Measurements from ENCODE around the gene PRKG2. TPM values are rescaled to one million over a fixed set of nuclear protein-coding genes. Genes with fewer than 3 reads are reported as not detected.

Gene PRKG2
- total RNA-seq, 1 donor from 2014 or later: 11.9 TPM

- no peaks in the 10 kb centered on the region for H3K36me3 Mint-ChIP-seq
- H3K4me3 Mint-ChIP-seq: no peak overlapping the region
- no peak for TF ChIP-seq CTCF (conservative IDR thresholded peaks at IDR 0.05)
- no peaks in the 10 kb centered on the region for H3K27me3 Mint-ChIP-seq
- H3K27ac Mint-ChIP-seq: no peak overlapping the region
- no peak for DNase-seq (ENCODE audit: extremely low spot score, unreplicated experiment)
- no peaks in the 10 kb centered on the region for H3K4me1 Mint-ChIP-seq (ENCODE audit: unreplicated experiment)
- no peaks in the 10 kb centered on the region for H3K9me3 Mint-ChIP-seq
Observed at GRCh38 chr4:81113024-81113423, 102.0 kb downstream of the PRKG2 start.

DNA sequence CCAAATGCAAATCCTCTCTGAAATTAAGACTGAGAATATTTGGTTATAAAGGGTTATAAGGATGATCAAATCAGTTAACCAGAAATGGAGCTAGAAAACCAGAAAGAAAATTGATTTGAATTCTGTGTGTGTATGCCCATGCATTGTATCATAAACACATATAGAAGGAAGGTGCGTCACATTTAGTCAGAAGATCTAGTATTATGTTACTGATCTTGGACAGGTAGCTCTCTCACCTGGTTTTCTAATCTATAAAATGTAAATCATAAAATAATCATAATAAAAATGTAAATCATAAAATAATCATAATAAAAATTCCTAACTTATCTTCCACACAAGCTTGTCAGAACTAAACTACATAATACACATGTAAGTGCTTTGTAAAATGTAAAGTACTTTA, 105.7 kb downstream of the PRKG2 start:
- H3K27me3 Mint-ChIP-seq: no peaks in the 10 kb centered on the region
- DNase-seq (ENCODE audit: extremely low spot score, unreplicated experiment): no peak
- H3K4me1 Mint-ChIP-seq (ENCODE audit: unreplicated experiment): no peaks in the 10 kb centered on the region
- H3K27ac Mint-ChIP-seq: no peak overlapping the region
- H3K36me3 Mint-ChIP-seq: peaks cover 5% of the 10 kb centered on the region
- peaks cover 6% of the 10 kb centered on the region for H3K9me3 Mint-ChIP-seq
- TF ChIP-seq CTCF (conservative IDR thresholded peaks at IDR 0.05): no peak
- no peak overlapping the region for H3K4me3 Mint-ChIP-seq

DNA sequence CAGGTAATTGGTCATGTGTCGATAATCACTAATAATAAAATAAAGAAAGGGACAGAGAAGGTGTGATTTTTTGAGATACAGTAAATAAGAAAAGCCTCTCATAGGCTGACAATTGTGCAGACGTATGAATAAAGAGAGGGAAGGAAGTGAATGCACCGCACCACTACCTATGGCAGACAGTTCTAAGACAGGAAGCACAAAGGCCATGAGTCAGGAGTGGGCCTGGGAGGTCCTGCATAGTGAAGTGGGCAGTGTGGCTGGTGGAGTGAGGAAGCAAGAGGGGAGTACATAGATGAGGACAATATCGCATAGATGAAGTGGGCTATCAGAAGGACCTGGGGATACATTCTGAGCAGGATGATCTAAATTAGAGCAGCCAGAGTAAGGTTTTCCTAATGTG, 108.9 kb downstream of the PRKG2 start:
- TF ChIP-seq CTCF (conservative IDR thresholded peaks at IDR 0.05): no peak
- H3K4me1 Mint-ChIP-seq (ENCODE audit: unreplicated experiment): no peaks in the 10 kb centered on the region
- no peak for DNase-seq (ENCODE audit: extremely low spot score, unreplicated experiment)
- no peaks in the 10 kb centered on the region for H3K27me3 Mint-ChIP-seq
- H3K36me3 Mint-ChIP-seq: peaks cover 5% of the 10 kb centered on the region
- H3K9me3 Mint-ChIP-seq: peaks cover 6% of the 10 kb centered on the region
- no peak overlapping the region for H3K27ac Mint-ChIP-seq
- no peak overlapping the region for H3K4me3 Mint-ChIP-seq

- TF ChIP-seq CTCF (conservative IDR thresholded peaks at IDR 0.05): no peak
- Mint-ChIP-seq H3K27ac (no peak overlapping the region), H3K36me3 (peaks cover 2% of the 10 kb centered on the region), H3K4me3 (no peak overlapping the region), H3K4me1 (ENCODE audit: unreplicated experiment) (no peaks in the 10 kb centered on the region), H3K9me3 (peaks cover 3% of the 10 kb centered on the region), H3K27me3 (no peaks in the 10 kb centered on the region)
- DNase-seq (ENCODE audit: extremely low spot score, unreplicated experiment): no peak
Observed at GRCh38 chr4:81102107-81102506, 112.9 kb downstream of the PRKG2 start.

DNA sequence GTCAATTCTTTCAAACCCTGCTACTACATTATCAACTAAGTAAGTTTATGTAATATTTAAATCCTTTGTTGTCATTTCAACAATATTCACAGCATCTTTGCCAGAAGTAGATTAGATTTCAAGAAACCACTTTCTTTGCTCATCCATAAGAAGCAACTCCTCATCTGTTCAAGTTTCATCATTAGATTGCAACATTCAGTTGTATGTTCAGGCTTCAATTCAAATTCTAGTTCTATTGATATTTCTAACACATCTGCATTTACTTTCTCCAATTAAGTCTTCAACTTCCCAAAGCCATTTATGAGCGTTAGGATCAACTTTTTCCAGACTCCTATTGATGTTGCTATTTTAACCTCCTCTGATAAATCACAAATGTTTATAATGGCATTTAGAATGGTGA, 118.5 kb downstream of the PRKG2 start:
- H3K4me1 Mint-ChIP-seq (ENCODE audit: unreplicated experiment): no peaks in the 10 kb centered on the region
- no peak for TF ChIP-seq CTCF (conservative IDR thresholded peaks at IDR 0.05)
- no peak overlapping the region for H3K4me3 Mint-ChIP-seq
- no peak for DNase-seq (ENCODE audit: extremely low spot score, unreplicated experiment)
- no peaks in the 10 kb centered on the region for H3K27me3 Mint-ChIP-seq
- H3K36me3 Mint-ChIP-seq: no peaks in the 10 kb centered on the region
- H3K27ac Mint-ChIP-seq: no peak overlapping the region
- H3K9me3 Mint-ChIP-seq: no peaks in the 10 kb centered on the region

GRCh38 chr4:81095389-81095788, 119.6 kb downstream of the PRKG2 start:
- Mint-ChIP-seq H3K27ac (no peak overlapping the region), H3K36me3 (no peaks in the 10 kb centered on the region), H3K4me1 (ENCODE audit: unreplicated experiment) (no peaks in the 10 kb centered on the region), H3K9me3 (no peaks in the 10 kb centered on the region), H3K27me3 (no peaks in the 10 kb centered on the region), H3K4me3 (no peak overlapping the region)
- no peak for TF ChIP-seq CTCF (conservative IDR thresholded peaks at IDR 0.05)
- DNase-seq (ENCODE audit: extremely low spot score, unreplicated experiment): no peak
